ENCODE results near the gene AK9. TPM values are rescaled to one million over a fixed set of nuclear protein-coding genes. Genes with fewer than 3 reads are reported as not detected.

AK9 gene
- total RNA-seq, 1 donor from 2014 or later = 8.2 TPM

DNA sequence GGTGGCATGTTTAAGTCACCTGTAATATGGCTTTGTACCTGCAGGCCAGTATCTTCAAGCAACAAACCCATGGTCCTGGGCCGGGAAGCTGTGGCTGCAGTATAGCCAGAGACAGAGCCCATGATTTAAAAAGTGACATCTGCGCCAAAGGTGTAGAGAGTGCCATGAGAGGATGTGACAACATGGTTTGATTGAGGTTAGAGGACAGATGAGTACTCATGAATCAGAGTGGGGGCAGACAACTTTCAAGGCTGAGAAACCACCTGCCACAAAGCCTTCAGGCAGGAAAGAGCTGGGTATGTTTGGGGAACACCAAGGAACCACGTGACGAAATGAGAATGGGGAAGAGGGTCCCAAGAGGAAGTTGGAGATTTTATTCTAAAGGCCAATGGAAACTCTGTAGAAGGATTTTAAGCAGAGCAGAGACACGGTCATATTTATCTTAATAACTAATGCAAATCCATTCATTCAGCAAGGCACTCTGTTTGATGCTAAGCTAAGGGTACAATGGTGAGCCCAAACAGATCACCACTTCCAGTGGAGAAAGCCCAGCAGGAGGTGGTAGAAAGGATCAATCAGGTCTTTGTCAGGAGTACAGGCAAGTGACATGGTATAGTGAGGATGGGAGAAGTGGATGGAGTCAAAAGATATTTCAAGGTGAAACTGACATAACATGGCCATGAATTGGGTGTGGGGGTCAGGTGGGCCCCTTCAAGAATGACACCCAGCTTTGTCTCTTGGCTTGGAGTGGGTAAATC, 232.0 kb downstream of the AK9 start:
- H3K27ac Mint-ChIP-seq = no peak overlapping the region
- Histone ChIP-seq H3K4me3 (no peak overlapping the region), H3K4me2 (peak overlapping the region; percentile 42), H3K36me3 (peaks cover 5% of the 10 kb centered on the region), H2AFZ (replicated peaks) (no peak overlapping the region), H3K9ac (no peak overlapping the region), H4K20me1 (ENCODE audit: low read depth) (peaks cover 15% of the 10 kb centered on the region), H3F3A (ENCODE audit: low read depth) (peaks cover 71% of the 10 kb centered on the region), H3K79me2 (ENCODE audit: low read depth) (peaks cover 23% of the 10 kb centered on the region), H3K27me3 (no peaks in the 10 kb centered on the region), H3K9me3 (ENCODE audit: low read depth) (no peaks in the 10 kb centered on the region), H3K4me1 (peaks cover 34% of the 10 kb centered on the region), H3K27ac (no peak overlapping the region)
- peak; percentile 53 for DNase-seq (ENCODE audit: low spot score)
- TF ChIP-seq EZH2phosphoT487 (IDR thresholded peaks at IDR 0.05) = no peak
- TF ChIP-seq, protein P1, sequence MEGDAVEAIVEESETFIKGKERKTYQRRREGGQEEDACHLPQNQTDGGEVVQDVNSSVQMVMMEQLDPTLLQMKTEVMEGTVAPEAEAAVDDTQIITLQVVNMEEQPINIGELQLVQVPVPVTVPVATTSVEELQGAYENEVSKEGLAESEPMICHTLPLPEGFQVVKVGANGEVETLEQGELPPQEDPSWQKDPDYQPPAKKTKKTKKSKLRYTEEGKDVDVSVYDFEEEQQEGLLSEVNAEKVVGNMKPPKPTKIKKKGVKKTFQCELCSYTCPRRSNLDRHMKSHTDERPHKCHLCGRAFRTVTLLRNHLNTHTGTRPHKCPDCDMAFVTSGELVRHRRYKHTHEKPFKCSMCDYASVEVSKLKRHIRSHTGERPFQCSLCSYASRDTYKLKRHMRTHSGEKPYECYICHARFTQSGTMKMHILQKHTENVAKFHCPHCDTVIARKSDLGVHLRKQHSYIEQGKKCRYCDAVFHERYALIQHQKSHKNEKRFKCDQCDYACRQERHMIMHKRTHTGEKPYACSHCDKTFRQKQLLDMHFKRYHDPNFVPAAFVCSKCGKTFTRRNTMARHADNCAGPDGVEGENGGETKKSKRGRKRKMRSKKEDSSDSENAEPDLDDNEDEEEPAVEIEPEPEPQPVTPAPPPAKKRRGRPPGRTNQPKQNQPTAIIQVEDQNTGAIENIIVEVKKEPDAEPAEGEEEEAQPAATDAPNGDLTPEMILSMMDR (IDR thresholded peaks at IDR 0.05) = no peak
- peaks cover 12% of the 10 kb centered on the region for H3K36me3 Mint-ChIP-seq
- no peak overlapping the region for H3K4me3 Mint-ChIP-seq
- peaks cover 45% of the 10 kb centered on the region for H3K4me1 Mint-ChIP-seq
- no peaks in the 10 kb centered on the region for H3K9me3 Mint-ChIP-seq
- H3K27me3 Mint-ChIP-seq (ENCODE audit: insufficient read depth, low read depth) = peaks cover 15% of the 10 kb centered on the region

DNA sequence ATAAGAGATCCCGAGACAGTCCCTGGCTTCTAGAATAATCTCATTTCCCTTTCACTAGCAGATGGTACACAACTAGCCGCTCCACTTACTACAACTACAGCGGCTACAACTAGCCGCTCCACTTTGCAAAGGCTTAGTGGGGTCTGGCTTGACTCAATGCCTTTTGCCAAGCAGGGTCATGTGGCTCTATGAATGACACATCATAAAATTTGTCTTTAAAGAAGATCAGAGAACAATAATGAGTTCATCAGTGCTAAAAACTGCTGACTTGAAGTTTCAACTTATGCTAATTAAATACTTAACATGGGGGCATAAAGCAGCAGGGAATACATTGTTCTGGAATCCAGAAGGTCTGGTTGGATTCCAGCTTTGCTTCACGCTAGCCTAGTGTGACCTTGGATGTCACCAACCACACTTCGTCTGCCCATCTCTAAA, 233.4 kb downstream of the AK9 start:
- H3K9me3 Mint-ChIP-seq = no peaks in the 10 kb centered on the region
- H3K36me3 Mint-ChIP-seq = peaks cover 12% of the 10 kb centered on the region
- peaks cover 13% of the 10 kb centered on the region for H3K27me3 Mint-ChIP-seq (ENCODE audit: insufficient read depth, low read depth)
- Histone ChIP-seq H3K79me2 (ENCODE audit: low read depth) (peaks cover 24% of the 10 kb centered on the region), H3F3A (ENCODE audit: low read depth) (peaks cover 72% of the 10 kb centered on the region), H3K27me3 (no peaks in the 10 kb centered on the region), H3K36me3 (peaks cover 4% of the 10 kb centered on the region), H3K9me3 (ENCODE audit: low read depth) (no peaks in the 10 kb centered on the region), H3K9ac (no peak overlapping the region), H2AFZ (replicated peaks) (no peak overlapping the region), H3K27ac (no peak overlapping the region), H4K20me1 (ENCODE audit: low read depth) (peaks cover 15% of the 10 kb centered on the region), H3K4me2 (peak overlapping the region; percentile 93), H3K4me3 (no peak overlapping the region), H3K4me1 (peaks cover 35% of the 10 kb centered on the region)
- H3K4me3 Mint-ChIP-seq = peak overlapping the region; percentile 78
- H3K27ac Mint-ChIP-seq = peak overlapping the region; percentile 14
- H3K4me1 Mint-ChIP-seq = peaks cover 45% of the 10 kb centered on the region
- DNase-seq (ENCODE audit: low spot score) = no peak
- TF ChIP-seq, protein P1 (IDR thresholded peaks at IDR 0.05) = no peak
- TF ChIP-seq EZH2phosphoT487 (IDR thresholded peaks at IDR 0.05) = no peak
- no peak for TF ChIP-seq EZH2 (IDR thresholded peaks at IDR 0.05)

DNA sequence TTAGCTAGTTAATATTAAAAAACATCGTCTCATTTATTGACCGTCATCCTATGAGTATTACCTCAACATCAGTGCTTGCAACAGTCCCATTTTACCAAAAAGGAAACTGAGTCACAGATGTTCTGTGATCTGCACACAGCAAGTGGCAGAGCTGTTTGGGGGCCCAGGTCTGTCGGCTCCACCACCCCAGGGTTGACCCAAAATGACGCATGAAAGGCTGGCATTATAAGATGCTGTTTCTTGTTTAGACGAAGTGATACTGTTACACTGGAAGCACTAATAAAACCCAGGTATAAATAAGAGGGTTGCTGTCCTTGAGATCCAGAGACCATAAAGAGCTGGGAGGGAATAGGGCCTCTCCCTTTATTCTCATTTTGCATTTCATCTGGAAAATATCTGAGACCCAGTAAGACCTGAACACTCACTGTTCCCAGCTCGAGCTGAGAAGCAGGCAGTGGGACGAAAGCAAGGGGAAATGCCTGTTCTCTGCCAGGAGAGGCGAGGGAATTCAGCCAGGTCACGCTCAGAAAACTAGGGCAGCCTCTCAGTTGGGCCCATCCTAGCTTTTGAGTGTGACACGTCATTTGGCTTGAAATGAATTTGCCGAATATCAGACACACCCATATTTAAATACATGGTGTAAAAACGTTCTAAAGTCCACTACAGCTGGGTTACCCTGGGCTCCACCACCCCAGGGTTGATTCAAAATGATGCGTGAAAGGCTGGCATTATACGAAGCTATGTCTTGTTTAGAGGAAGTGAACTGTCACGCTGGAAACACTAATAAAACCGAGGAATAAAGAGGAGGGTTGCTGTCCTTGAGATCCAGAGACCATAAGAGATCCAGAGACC, 234.1 kb downstream of the AK9 start:
- H3K9me3 Mint-ChIP-seq = no peaks in the 10 kb centered on the region
- peaks cover 6% of the 10 kb centered on the region for H3K36me3 Mint-ChIP-seq
- Histone ChIP-seq H3K9me3 (ENCODE audit: low read depth) (no peaks in the 10 kb centered on the region), H3K4me2 (peak overlapping the region; percentile 93), H3K36me3 (peaks cover 4% of the 10 kb centered on the region), H2AFZ (replicated peaks) (no peak overlapping the region), H3F3A (ENCODE audit: low read depth) (peaks cover 70% of the 10 kb centered on the region), H3K4me1 (peaks cover 35% of the 10 kb centered on the region), H3K27ac (no peak overlapping the region), H3K4me3 (peak overlapping the region; percentile 95), H3K9ac (no peak overlapping the region), H3K27me3 (no peaks in the 10 kb centered on the region), H3K79me2 (ENCODE audit: low read depth) (peaks cover 24% of the 10 kb centered on the region), H4K20me1 (ENCODE audit: low read depth) (peaks cover 15% of the 10 kb centered on the region)
- no peak for DNase-seq (ENCODE audit: low spot score)
- TF ChIP-seq EZH2phosphoT487 (IDR thresholded peaks at IDR 0.05) = no peak
- TF ChIP-seq, protein P1 (IDR thresholded peaks at IDR 0.05) = no peak
- no peak for TF ChIP-seq EZH2 (IDR thresholded peaks at IDR 0.05)
- H3K27me3 Mint-ChIP-seq (ENCODE audit: insufficient read depth, low read depth) = peaks cover 13% of the 10 kb centered on the region
- peak overlapping the region; percentile 94 for H3K4me3 Mint-ChIP-seq
- peaks cover 45% of the 10 kb centered on the region for H3K4me1 Mint-ChIP-seq
- H3K27ac Mint-ChIP-seq = peak overlapping the region; percentile 14

Data from neural progenitor cell (in vitro differentiated cells).